ENCODE measurements around the gene TBC1D5.
"Not testable (repeated sequence)": the region's sequence is repeated elsewhere in the genome, so short reads cannot be mapped to it uniquely, and the experiment has no call there.

TBC1D5 gene

DNA sequence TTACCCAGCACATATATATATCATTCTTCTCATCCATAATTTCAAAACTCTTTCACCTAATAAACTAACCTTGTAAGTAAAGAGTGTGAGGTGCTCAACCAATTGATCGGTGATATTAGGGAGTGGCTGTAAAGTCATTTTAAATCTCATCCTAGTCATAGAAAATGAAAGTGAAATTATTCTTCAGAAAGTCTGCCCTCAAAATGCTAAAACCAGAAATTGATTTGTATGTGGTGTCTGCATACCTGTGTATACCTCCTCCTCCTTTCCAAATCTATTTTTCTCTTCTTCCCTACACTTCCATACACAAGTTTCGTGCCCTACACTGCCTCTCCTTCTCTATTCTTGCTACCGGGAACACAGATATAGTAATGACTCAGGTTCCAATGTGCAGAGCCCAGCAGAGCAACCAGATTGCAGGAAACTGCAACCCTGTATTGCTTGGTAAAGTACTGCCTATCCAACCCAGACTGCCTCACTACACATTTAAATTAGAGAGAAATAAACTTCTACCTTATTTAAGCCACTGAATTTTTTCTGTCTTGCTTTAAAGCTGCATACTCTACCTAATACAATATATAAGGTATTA lies 7.4 kb upstream of the TBC1D5 start:
- DNase-seq (ENCODE audit: low spot score), result no peak

DNA sequence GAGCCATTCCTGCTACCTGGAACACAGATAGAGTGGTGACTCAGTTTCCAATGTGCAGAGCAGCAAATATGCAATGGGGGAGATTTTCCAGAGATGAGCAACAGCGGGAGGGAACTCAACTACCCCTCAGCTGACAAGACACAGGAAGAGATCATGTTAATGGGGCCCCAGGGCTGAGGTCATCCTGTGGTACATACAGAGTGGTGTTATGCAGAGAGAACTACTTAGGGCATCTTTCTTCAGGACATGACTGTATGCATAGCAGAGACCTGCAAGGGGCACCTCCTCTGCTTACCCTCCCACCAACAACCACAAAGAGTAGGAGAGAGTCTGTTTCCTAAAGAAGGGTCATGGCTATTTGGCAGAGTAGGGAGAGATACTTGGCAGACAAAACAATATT lies 6.8 kb upstream of the TBC1D5 start:
- no peak for DNase-seq (ENCODE audit: low spot score)

DNA sequence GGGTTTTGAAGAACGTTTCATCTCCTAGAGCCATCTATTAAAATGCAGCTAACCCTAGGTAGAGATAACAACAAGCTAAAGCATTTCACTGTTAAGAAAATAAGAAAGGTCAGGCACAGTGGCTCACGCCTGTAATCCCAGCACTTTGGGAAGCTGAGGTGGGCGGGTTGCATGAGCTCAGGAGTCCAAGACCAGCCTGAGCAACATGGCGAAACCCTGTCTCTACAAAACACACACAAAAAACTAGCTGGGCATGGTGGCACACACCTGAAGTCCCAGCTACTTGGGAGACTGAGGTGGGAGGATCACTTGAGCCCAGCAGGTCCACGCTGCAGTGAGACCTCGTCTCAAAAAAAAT lies 5.4 kb upstream of the TBC1D5 start:
- DNase-seq (ENCODE audit: low spot score), result no peak

DNA sequence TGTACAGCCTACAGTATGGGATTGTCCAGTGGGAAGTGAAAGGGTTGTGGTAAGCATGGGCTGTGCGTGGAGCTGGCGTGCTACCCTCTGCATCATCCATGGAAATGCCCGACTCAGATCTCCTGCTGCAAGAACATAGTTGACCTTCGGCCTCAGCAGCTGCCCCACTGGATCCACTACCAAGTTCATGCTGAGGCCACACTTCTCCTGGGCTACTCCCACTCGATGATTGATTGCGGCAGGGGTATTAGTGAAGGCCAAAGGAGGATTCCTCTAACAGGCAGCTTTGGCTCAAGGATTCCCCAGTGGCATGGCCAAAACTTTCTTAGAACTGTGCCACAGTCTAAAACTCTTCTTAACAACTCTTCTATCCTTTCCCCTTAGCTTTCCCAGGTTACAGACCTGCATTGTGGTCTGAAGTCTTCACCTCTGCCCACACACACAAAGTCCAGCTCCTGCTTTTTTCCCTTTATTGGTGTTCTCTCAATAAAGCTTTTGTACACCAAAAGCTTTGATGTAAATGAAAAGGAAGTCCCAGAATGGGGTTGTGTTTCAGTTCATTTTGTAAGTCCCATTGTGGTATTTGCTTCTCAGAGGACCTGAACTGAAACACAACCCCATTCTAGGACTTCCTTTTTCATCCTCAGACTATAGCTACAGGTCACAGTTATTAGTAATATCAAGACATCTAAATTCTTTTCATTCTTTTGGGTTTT lies 4.9 kb upstream of the TBC1D5 start:
- DNase-seq (ENCODE audit: low spot score), result peak; percentile 87

DNA sequence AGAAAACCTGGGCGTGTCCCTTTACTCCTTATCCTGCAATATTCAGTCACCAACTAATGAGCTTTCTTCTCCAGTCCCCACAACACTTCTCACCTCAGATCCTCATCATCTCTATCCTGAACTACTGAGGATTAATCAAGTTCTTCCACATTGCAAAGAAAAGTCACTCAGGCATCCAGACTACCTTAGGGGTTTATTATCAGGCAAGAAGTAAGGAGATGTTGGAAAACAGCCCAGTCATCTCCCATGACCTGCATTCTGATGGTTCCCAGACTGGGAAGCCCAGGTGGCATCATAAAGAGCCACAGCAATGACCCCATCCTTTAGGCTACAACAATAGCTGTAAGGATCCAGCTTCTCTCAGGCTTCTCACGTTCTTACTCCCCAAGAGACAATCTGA lies 3.5 kb upstream of the TBC1D5 start:
- DNase-seq (ENCODE audit: low spot score), result no peak

DNA sequence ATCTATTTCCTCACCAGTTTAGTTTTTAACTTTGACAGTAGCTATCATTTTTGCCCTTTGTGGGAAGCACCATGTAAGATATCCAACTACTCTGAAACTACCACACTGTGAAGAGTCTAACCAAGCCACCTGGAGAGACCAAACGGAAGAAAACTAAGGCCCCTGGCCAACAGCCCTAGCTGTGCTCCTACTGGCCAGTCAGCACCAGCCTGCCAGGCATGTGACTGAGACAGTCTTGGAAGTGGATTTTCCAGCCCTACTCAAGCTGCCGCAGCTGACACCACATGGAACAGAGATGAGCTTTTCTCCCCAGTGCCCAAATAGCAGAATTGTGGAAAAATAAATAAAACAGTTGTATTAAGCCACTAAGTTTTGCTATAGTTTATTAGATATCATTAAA lies 2.9 kb upstream of the TBC1D5 start:
- DNase-seq (ENCODE audit: low spot score), result no peak

DNA sequence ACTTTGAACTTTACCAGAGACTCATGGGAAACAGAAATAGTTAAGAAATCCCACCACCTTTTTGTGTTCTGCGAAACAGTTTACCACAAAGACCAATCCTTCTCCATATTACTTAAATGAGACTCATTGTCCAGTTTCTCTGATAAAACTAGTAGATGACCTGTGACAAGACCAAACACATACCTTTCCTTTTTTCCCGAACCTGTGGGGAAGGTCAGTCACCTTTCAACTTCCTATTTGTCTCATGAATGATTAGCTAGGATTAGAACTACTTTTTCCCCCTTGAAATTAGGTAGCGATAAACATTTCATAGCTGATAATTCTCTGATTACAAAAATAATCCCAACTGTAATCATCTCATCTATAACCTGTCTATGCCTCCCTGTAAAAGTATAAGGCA lies 2.3 kb upstream of the TBC1D5 start:
- DNase-seq (ENCODE audit: low spot score), result no peak

DNA sequence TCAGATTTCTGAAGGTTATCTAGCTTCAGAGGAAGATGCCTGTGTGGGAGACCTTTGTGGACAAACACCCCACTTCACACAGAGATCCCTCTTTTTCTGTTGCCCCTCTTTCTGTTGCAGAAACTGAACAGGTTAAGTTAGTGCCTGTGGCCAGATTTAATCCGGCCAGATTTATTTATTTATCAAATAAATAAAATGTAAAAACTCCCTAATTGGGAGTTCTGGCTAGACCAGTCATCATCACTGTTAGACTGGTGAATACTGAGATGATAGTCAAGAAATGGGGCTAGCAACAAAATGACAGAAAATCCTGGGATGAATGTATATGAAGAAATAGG lies 1.2 kb upstream of the TBC1D5 start:
- no peak for DNase-seq (ENCODE audit: low spot score)

DNA sequence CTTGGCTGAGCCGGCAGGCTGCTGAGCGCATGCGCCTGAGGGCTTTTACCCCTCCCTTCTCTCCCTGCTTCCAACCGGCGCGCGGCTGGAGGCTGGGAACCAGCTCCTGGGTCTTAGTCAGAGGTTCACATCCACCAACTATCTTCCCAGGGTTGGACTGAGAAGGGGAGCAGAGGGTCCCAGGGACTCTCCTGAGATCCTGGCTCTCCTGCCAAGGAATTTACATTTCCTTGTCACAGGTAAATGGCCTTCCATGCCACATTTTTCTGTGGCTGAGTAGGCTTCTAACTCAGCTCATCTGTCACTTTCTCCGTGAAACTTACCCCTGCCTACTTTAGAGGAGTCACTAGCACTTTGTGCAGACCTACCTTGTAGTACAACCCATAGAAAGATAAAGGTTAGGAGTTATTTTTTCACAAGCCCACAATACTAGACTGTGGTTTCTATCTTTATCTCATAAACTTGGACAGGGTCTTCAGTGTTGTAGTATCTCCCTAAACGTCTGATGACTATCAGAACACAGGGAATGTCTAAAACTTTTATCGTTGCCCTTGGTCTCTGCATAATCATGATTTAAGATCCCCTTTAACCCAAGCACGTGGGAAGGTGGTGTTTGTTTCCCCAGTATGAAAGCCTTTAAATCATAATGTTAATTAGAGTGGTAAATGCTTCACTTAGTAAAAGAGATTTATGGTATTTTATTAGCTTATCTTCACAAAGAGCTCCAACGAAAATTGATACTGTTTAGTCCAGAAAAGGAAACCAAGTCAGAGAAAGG lies 638 bp upstream of the TBC1D5 start:
- no peak for DNase-seq (ENCODE audit: low spot score)

DNA sequence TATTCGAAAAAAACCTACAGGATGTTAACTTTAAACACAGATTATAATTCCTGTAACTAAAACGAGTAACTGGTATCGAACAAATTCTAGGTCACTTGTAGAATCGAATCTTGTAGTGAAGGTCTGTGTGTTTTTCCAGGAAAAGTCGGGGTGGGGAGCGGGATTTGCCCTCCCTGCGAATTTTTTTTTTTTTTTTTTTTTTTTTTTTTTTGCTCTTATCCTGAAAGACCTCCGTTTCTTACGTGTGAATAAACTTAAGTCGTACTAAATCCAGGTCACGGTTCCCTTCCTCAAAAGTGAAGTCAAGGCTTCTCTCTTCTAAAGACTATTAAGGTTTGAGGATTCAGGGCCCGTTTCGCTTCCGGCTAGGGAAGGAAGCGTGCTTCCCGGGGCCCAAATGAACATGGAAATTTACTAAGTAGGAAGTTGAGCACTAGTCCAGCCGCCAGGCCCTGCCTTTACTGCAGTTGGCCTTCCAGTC lies 770 bp downstream of the TBC1D5 start:
- peak; percentile 83 for DNase-seq (ENCODE audit: low spot score)

DNA sequence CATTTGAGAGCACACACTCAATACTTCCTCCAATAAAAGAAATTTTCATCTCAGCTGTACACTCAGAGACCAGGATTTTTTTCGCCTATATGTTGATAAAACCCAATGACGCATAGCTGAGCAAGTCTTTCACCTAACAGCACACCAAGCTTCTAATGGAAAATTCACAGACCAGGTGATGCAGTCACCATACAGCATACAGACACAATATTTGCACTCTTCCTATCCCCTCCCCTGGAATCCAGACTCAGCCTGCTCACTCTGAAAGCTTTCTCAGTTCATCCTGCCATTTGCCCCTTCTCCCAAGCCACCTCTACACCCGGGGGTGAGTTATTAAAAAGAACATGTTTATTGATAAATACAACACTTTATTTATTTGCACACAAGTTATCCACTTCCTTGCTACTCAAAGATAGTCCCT lies 1.7 kb downstream of the TBC1D5 start:
- peak; percentile 68 for DNase-seq (ENCODE audit: low spot score)

DNA sequence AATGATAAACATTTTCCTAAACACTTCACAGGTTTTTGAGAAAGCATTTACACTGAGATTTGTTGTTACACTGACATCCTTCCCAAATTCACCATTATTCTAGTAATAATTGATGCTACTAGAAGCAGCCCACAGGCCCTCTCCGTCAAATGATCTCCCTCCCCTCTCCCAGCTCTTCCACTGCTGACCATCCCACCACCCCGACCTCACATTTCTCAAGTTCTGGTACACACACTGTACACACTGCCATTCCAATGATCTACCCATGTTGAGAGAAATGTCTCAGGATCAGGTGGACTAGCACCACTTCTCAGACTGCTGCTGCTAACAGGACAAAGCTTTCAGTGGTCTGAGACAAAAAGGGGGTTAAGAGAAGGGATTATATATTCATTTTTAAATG lies 3.5 kb downstream of the TBC1D5 start:
- no peak for DNase-seq (ENCODE audit: low spot score)

DNA sequence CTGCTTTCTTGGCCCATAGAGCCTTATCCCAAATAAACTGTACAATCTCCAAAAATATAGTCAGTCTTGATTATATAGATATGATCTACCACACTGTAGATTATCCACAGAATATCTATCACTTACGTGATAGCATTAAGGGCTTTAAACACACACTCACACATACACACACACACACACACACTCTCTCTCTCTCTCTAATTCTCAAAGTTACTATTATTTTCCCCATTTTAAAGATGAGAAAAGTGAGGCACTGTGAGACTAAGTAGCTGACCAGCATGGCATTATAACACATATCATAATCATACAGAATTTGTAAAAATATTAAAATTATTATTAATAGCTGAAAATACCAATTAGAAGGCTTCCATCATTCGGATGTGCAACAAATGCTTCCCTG lies 4.2 kb downstream of the TBC1D5 start:
- no peak for DNase-seq (ENCODE audit: low spot score)

DNA sequence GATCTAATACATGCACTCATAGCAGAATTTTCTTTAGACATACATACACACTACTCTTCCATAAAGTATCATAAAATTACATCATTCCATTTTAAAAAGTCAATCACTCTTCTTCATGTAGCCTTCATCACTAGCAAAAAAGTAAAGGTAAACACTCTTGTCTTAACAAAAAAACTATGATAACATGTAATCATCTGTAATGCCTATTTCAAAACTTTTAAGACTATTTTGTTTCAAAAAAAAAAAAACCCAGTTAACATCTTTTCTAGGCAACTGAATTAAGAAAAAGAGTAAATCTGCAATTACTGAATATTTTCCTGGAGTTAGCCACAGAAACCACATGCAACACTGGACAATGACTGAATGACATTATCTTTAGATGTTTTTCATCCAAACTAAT lies 4.8 kb downstream of the TBC1D5 start:
- DNase-seq (ENCODE audit: low spot score), result no peak

DNA sequence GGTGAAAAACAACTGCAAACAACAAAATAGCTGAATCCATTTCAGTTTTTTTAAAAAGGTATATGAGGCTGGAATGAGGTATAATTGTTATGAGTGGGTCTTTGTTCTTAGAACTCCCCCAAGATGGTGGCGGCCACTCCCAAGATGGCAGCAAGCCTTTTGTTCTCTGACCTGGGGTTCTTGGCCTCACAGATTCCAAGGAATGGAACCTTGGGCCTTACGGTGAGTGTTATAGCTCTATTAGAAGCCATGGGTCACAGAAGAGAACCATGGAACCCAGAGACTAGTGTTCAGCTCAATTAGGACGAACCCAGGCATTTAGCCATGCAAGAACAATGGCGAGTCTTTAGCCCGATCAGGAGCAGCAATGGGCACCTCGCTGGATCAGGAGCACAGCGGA lies 7.1 kb downstream of the TBC1D5 start:
- DNase-seq (ENCODE audit: low spot score), result not testable (repeated sequence)

DNA sequence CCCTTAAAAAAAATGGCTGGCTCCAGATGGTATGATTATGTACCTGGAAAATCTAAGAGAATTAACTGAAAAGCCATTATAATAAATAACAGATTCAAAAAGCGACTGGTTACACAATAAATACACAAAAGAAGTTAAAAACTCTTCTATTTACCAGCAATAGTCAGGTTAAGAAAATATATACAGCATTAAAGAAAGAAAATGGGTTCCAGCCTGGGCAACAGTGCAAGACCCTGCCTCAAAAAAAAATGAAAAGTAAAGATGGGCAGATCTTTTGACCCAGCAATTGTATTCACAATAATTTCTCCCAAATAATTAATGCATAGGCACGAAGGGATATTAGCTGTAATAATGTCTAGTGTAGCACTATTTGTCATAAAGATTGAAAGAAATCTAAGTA lies 8.7 kb downstream of the TBC1D5 start:
- no peak for DNase-seq (ENCODE audit: low spot score)

DNA sequence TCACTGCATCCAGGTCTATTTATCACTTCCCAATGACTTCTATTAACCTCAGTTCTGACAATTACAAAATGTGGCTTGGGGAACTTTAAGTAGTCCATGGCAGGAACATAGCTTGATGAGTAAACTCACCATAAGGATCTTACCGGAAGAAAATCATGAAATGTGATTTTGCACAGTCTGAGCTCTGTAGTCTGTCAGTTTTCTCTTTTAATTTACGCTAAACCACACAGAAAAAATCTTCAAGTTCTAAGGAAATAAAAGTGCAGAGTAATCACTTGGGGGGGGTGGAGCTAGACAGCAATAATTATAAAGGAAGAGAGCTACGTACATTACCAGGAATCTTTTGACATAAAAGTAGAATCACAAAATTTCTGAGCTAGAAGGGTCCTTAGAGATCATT lies 9.2 kb downstream of the TBC1D5 start:
- DNase-seq (ENCODE audit: low spot score), result no peak

DNA sequence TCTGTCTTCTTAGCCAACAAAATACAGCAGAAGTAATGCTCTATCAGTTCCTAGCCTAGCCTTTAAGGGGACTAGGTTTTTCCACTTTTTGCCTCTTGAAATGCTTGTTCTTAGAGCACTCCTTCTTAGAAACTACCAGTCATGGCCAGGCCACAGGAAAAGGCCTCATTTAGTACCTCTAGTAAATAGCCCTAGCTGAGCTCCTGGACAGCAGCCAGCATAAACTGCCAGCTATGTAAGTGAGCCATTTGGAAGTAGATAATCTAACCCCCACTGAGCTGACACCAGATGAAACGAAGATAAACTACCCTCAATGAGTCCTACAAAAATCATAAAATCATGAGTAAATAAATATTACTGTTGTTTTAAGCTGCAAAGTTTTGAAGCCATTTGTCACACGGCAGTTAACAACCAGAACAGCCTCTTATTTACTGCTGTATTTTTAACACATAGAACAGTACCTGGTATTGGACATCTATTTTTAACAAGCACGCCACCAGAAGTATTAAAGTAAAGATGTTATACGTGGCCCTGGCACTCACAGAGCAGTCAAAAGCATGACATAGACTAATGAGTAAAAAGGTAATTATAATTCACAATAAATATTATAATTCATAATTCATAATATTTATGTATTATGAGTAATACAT lies 12.0 kb downstream of the TBC1D5 start:
- no peak for DNase-seq (ENCODE audit: low spot score)

DNA sequence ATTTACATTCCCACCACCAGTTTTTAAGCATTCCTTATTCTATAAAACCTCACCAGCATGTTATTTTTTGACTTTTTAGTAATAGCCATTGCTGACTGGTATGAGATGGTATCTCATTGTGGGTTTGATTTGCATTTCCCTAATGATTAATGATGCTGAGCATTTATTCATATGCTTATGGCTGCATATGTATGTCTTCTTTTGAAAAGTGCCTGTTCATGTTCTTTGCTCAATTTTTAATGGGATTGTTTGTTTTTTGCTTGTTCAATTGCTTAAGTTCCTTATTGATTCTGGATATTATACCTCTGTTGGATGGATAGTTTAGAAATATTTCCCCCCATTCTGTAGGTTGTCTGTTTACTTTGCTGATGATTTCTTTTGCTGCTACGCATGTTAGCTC lies 16.1 kb downstream of the TBC1D5 start:
- no peak for DNase-seq (ENCODE audit: low spot score)

DNA sequence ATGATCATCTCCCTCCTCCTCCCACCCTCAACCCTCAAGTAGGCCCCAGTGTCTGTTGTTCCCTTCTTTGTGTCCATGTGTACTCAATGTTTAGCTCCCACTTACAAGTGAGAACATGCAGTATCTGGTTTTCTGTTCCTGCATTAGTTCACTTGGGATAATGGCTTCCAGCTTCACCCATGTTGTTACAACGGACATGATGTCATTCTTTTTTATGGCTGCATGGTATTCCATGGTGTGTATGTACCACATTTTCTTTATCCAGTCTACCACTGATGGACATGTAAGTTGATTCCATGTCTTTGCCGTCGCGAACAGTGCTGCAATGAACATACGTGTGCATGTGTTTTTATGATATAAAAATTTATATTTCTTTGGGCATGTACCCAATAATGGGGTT lies 16.6 kb downstream of the TBC1D5 start:
- DNase-seq (ENCODE audit: low spot score), result not testable (repeated sequence)

DNA sequence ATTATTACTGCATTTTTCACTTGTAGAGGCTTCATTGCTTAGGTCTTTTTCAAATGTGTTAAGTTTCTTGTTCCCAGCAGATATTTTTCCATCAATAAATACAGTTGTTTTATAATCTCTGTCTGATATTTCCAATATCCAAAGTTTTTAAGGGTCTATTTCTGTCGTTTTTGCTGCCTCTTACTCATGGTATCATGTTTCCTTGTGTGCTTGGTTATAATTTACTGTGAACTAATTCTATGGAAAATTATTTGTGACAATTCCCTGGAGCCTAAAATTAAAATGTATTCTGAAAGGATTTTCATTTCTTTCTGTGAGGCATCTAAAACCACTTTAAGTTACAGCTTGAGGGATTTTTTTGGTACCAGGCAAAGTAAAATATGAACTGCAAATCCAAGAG lies 17.5 kb downstream of the TBC1D5 start:
- DNase-seq (ENCODE audit: low spot score), result no peak

DNA sequence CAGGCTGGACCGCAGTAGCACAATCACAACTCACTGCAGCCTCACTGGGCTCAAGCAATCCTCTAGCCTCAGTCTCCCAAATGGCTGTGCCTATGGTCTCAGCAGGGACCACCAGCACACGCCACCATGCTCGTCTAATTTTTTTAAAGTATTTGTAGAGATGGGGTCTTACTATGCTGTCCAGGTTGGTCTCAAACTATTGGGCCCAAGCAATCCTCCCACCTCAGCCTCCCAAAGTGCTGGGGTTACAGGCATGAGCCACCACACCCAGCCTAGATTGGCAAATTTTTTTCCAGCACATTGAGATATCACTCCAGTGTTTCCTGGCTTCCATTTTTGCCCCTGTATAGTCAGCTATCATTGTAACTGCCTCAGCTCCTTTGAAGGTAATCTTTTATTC lies 18.3 kb downstream of the TBC1D5 start:
- no peak for DNase-seq (ENCODE audit: low spot score)

DNA sequence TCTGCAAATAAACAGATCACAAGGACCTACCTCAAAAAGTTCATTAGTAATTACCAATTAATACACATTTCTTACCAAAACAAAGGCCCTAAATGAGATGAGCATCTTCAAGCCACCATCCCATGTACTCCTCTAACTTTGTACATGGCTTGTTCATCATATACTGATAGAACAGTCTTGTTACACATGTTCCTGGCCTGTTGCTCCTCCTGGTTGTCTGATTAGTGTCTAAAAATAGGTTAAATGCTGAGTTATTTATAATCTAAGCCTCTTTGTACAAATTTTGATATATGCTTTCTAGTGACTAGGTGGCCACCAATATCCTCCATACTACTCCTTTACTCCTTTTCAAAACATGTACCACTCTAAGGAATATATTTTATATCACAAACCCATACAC lies 25.0 kb downstream of the TBC1D5 start:
- DNase-seq (ENCODE audit: low spot score), result no peak

All from SW480 (cell line).